OCI-LY3 (cell line): ENCODE data around the gene DIAPH2.

ENCODE experiments used
- H2AFZ ChIP-seq: fragments of 200-600, 300-600 bp; shearing (Covaris generic); 2 replicates; pipeline ENCODE4 v1.6.0; 2014; ENCODE audit warnings: antibody characterized with exemption, low read depth, low read length
- H3K27ac ChIP-seq: fragments of 200-600, 300-600 bp; sonication (generic); 2 replicates; pipeline ENCODE4 v1.5.1; 2014; ENCODE audit warnings: mild to moderate bottlenecking, low read length, moderate library complexity, mixed read lengths
- H3K27me3 ChIP-seq: fragments of 200-600, 300-600 bp; sonication (generic); 2 replicates; pipeline ENCODE4 v1.6.1; 2014; ENCODE audit warnings: low read depth, low read length, mixed read lengths
- H3K36me3 ChIP-seq: fragments of 200-600, 300-600 bp; sonication (generic); replicated peaks from 2 replicates; pipeline ENCODE3; 2014; ENCODE audit warnings: low read depth, low read length, mixed read lengths
- H3K4me1 ChIP-seq: fragments of 300-600, 200-600 bp; sonication (generic); 2 replicates; pipeline ENCODE4 v1.6.1; 2014; ENCODE audit warnings: low read length, mixed read lengths
- H3K4me2 ChIP-seq: fragments of 200-600, 300-600 bp; sonication (generic); 2 replicates; pipeline ENCODE4 v1.6.1; 2014; ENCODE audit warnings: low read length, mixed read lengths
- H3K4me3 ChIP-seq: fragments of 300-600, 200-600 bp; sonication (generic); 2 replicates; pipeline ENCODE4 v1.5.1; 2014; ENCODE audit warnings: antibody characterized with exemption, mild to moderate bottlenecking, low read length, moderate library complexity
- H3K79me2 ChIP-seq: fragments of 300-600, 200-600 bp; shearing (Covaris generic); 2 replicates; pipeline ENCODE4 v1.6.1; 2014; ENCODE audit warnings: mild to moderate bottlenecking, low read length, mixed read lengths
- H3K9ac ChIP-seq: fragments of 300-600, 200-600 bp; shearing (Covaris generic); 2 replicates; pipeline ENCODE4 v1.6.0; 2014; ENCODE audit warnings: mild to moderate bottlenecking, low read length, moderate library complexity
- H3K9me3 ChIP-seq: fragments of 200-600, 300-600 bp; shearing (Covaris generic); 2 replicates; pipeline ENCODE4 v1.6.1; 2014; ENCODE audit warnings: low read length, mixed read lengths; ENCODE audit not compliant: insufficient read depth
- H4K20me1 ChIP-seq: fragments of 200-600, 300-600 bp; sonication (generic); 2 replicates; pipeline ENCODE4 v1.6.1; 2016; ENCODE audit warnings: low read length, mixed read lengths; ENCODE audit not compliant: insufficient read depth
- EZH2phosphoT487 ChIP-seq: fragments of 200-600 bp; shearing (Covaris generic); IDR thresholded peaks from 2 replicates; pipeline ENCODE4 v1.6.1; 2018; ENCODE audit warnings: antibody characterized with exemption, mixed run types, low read depth
- TF ChIP-seq, protein P1 (sequence below): fragments of 200-600, 300-600 bp; sonication (generic); IDR thresholded peaks from 2 replicates; pipeline ENCODE4 v1.5.1; 2014; ENCODE audit warnings: antibody characterized with exemption, low read length, low read depth

Gene DIAPH2

DNA sequence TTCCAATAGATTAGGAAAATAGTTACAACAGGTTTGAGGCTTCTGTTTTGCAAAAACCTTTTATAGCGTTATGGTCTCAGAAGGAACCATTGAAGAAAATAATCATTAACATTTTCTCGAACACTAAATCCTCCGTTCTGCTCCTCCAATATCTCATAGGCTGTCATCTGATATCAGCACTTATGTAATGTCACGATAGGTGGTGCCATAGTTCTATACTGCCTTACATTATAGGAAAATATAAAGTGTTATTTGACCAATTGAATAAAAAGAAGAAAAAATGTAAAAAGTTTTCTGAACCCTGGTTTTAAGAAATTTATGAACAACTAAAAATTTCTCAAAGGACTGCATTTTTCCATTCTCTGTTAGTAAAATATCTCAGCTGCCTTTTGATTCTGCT is 490.5 kb downstream of the DIAPH2 start:
- H3K4me1 ChIP-seq, result no peaks in the 10 kb centered on the region
- H3K79me2 ChIP-seq, result no peaks in the 10 kb centered on the region
- H4K20me1 ChIP-seq, result no peaks in the 10 kb centered on the region
- no peaks in the 10 kb centered on the region for H3K9me3 ChIP-seq
- H3K36me3 ChIP-seq, result no peaks in the 10 kb centered on the region
- no peak overlapping the region for H3K27ac ChIP-seq
- no peaks in the 10 kb centered on the region for H3K27me3 ChIP-seq
- no peak overlapping the region for H3K4me2 ChIP-seq
- TF ChIP-seq, protein P1, sequence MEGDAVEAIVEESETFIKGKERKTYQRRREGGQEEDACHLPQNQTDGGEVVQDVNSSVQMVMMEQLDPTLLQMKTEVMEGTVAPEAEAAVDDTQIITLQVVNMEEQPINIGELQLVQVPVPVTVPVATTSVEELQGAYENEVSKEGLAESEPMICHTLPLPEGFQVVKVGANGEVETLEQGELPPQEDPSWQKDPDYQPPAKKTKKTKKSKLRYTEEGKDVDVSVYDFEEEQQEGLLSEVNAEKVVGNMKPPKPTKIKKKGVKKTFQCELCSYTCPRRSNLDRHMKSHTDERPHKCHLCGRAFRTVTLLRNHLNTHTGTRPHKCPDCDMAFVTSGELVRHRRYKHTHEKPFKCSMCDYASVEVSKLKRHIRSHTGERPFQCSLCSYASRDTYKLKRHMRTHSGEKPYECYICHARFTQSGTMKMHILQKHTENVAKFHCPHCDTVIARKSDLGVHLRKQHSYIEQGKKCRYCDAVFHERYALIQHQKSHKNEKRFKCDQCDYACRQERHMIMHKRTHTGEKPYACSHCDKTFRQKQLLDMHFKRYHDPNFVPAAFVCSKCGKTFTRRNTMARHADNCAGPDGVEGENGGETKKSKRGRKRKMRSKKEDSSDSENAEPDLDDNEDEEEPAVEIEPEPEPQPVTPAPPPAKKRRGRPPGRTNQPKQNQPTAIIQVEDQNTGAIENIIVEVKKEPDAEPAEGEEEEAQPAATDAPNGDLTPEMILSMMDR, result peak; percentile 49
- no peak for TF ChIP-seq EZH2phosphoT487
- no peak overlapping the region for H3K4me3 ChIP-seq
- H3K9ac ChIP-seq, result no peak overlapping the region
- no peak overlapping the region for H2AFZ ChIP-seq

DNA sequence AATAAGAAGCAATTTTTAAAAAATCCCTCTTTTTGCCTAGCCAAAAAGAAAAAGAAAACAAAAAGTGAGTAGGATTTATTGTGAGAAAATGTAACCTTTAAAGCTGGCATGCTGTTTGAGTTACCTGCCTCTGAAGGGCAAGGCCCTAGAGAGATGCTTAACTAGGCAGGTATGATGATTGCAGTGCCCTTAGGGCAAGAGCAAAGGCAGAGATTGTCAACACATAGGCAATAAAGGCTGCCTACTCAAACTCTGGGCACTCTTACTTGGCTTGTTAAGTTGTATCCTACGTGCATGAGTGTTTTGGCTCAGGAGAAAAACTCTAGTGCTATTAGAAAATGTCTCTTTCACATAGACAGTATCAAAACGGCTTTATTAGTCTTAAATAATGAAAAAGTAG is 505.0 kb downstream of the DIAPH2 start:
- Histone ChIP-seq H3K4me3 (no peak overlapping the region), H3K9ac (no peak overlapping the region), H3K36me3 (no peaks in the 10 kb centered on the region), H3K79me2 (no peaks in the 10 kb centered on the region), H3K4me2 (no peak overlapping the region), H3K4me1 (no peaks in the 10 kb centered on the region), H4K20me1 (no peaks in the 10 kb centered on the region), H2AFZ (no peak overlapping the region), H3K27ac (no peak overlapping the region), H3K27me3 (no peaks in the 10 kb centered on the region), H3K9me3 (no peaks in the 10 kb centered on the region)
- TF ChIP-seq EZH2phosphoT487, result no peak
- TF ChIP-seq, protein P1, result no peak

- Histone ChIP-seq H3K4me1 (no peaks in the 10 kb centered on the region), H3K27me3 (no peaks in the 10 kb centered on the region), H3K4me3 (no peak overlapping the region), H3K9ac (no peak overlapping the region), H3K79me2 (no peaks in the 10 kb centered on the region), H2AFZ (no peak overlapping the region), H3K4me2 (no peak overlapping the region), H3K9me3 (no peaks in the 10 kb centered on the region), H4K20me1 (no peaks in the 10 kb centered on the region), H3K36me3 (no peaks in the 10 kb centered on the region), H3K27ac (no peak overlapping the region)
- TF ChIP-seq EZH2phosphoT487, result no peak
- TF ChIP-seq, protein P1, result no peak
These were observed 514.9 kb downstream of the DIAPH2 start for GRCh38 chrX:97199501-97199900.

DNA sequence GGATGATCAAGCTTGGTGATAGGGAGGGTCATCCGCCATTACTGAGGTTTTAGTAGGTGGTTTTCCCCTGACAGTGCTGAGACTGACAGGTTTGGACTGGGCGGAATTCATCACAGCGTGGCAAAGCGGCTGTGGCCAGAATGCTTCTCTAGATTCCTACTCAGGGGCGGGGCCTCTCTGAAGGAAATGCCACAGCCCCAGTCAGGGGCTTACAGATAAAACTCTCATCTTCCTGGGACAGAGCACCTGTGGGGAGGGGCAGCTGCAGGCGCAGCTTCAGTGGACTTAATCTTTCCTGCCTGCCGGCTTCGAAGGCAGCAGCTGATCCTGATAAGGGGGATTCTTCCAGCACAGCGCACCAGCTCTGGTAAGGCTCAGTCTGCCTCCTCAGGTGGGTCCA is 515.8 kb downstream of the DIAPH2 start:
- TF ChIP-seq EZH2phosphoT487, result no peak
- TF ChIP-seq, protein P1, result no peak
- H4K20me1 ChIP-seq, result no peaks in the 10 kb centered on the region
- H2AFZ ChIP-seq, result no peak overlapping the region
- H3K27ac ChIP-seq, result no peak overlapping the region
- no peaks in the 10 kb centered on the region for H3K27me3 ChIP-seq
- H3K36me3 ChIP-seq, result no peaks in the 10 kb centered on the region
- no peak overlapping the region for H3K4me2 ChIP-seq
- no peaks in the 10 kb centered on the region for H3K79me2 ChIP-seq
- H3K4me3 ChIP-seq, result no peak overlapping the region
- H3K9me3 ChIP-seq, result no peaks in the 10 kb centered on the region
- H3K9ac ChIP-seq, result no peak overlapping the region
- no peaks in the 10 kb centered on the region for H3K4me1 ChIP-seq
